ENCODE data around the gene FAF1.

GRCh38 chr1:50492142-50492541 is 467.9 kb downstream of the FAF1 start:
- TF ChIP-seq JUN (IDR thresholded peaks at IDR 0.05; ENCODE audit: borderline replicate concordance, insufficient read depth, insufficient read length, low read depth), result no peak
- no peak for TF ChIP-seq CTCF (IDR thresholded peaks at IDR 0.05; ENCODE audit: extremely low read depth in 1 of 2, insufficient read depth in 1 of 2, low read depth in 1 of 2, low read length in 2 of 2)
- TF ChIP-seq MYC (IDR thresholded peaks at IDR 0.05; ENCODE audit: low read depth, low read length), result no peak
- TF ChIP-seq POLR2AphosphoS5 (IDR thresholded peaks at IDR 0.05; ENCODE audit: insufficient read depth, low read depth, low read length), result no peak
- TF ChIP-seq POLR2A (IDR thresholded peaks at IDR 0.05; ENCODE audit: low read depth, low read length), result no peak
- no peak for TF ChIP-seq EZH2 (IDR thresholded peaks at IDR 0.05; ENCODE audit: borderline replicate concordance, low read depth, low read length, severe bottlenecking)
- TF ChIP-seq, protein P1, sequence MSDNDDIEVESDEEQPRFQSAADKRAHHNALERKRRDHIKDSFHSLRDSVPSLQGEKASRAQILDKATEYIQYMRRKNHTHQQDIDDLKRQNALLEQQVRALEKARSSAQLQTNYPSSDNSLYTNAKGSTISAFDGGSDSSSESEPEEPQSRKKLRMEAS (IDR thresholded peaks at IDR 0.05; ENCODE audit: insufficient read depth, insufficient read length), result no peak
- no peak for TF ChIP-seq FOS (IDR thresholded peaks at IDR 0.05; ENCODE audit: borderline replicate concordance, insufficient read depth, low read length)
- no peak for TF ChIP-seq GATA2 (IDR thresholded peaks at IDR 0.05; ENCODE audit: insufficient read depth, insufficient read length, low read depth, low read length)
